GM12878 (cell line): ENCODE data around the gene HDGF. TPM values are rescaled to one million over a fixed set of nuclear protein-coding genes. Genes with fewer than 3 reads are reported as not detected.

ENCODE experiments used
- ATF2 ChIP-seq: IDR thresholded peaks from 2 replicates; pipeline ENCODE4 v1.6.1; 2012; ENCODE audit warnings: low read length, inconsistent platforms
- CREB1 ChIP-seq: IDR thresholded peaks from 2 replicates; pipeline ENCODE4 v1.6.1; 2012; ENCODE audit warnings: low read depth, mild to moderate bottlenecking, inconsistent platforms
- E2F8 ChIP-seq: fragments of 450-650 bp; IDR thresholded peaks from 2 replicates; pipeline ENCODE4 v1.6.1; 2018; ENCODE audit warnings: mild to moderate bottlenecking, low read depth, moderate library complexity; ENCODE audit not compliant: partially characterized antibody
- EED ChIP-seq: sonication (generic); IDR thresholded peaks from 2 replicates; pipeline ENCODE4 v1.6.1; 2016; ENCODE audit warnings: antibody characterized with exemption, low read depth
- IKZF2 ChIP-seq, 2 experiments: fragments of 450-650 bp; IDR thresholded peaks; 2 replicates each; pipeline ENCODE4 v1.6.1; 2017; ENCODE audit warnings: mild to moderate bottlenecking in 2 of 2, moderate library complexity in 2 of 2
- KAT2A ChIP-seq: conservative IDR thresholded peaks from 2 replicates; pipeline ENCODE4 v1.6.1; 2011; ENCODE audit warnings: low read depth, low read length; ENCODE audit not compliant: control insufficient read depth
- MYC ChIP-seq: IDR thresholded peaks from 2 replicates; pipeline ENCODE4 v1.6.1; 2011; ENCODE audit warnings: mild to moderate bottlenecking, low read length, moderate library complexity, inconsistent platforms; ENCODE audit not compliant: insufficient read depth, insufficient replicate concordance, insufficient read length, severe bottlenecking
- POLR2AphosphoS2 ChIP-seq: IDR thresholded peaks from 2 replicates; pipeline ENCODE4 v1.6.1; 2011; ENCODE audit warnings: low read depth, mild to moderate bottlenecking, low read length, improper control_type of control experiment, moderate library complexity
- PRDM15 ChIP-seq: fragments of 450-650 bp; formaldehyde crosslinking; IDR thresholded peaks from 2 replicates; pipeline ENCODE4 v1.4.0; 2020; ENCODE audit warnings: mild to moderate bottlenecking, moderate library complexity
- SIX5 ChIP-seq: IDR thresholded peaks from 2 replicates; pipeline ENCODE4 v1.6.1; 2011; ENCODE audit warnings: mild to moderate bottlenecking, low read depth, low read length, moderate library complexity; ENCODE audit not compliant: severe bottlenecking
- STAT3 ChIP-seq: IDR thresholded peaks from 2 replicates; pipeline ENCODE4 v1.6.1; 2011; ENCODE audit warnings: low read depth, low read length, improper control_type of control experiment
- ZSCAN29 ChIP-seq: fragments of 450-650 bp; IDR thresholded peaks from 2 replicates; pipeline ENCODE4 v1.6.1; 2017; ENCODE audit warnings: mild to moderate bottlenecking, moderate library complexity
- ZZZ3 ChIP-seq: IDR thresholded peaks from 2 replicates; pipeline ENCODE4 v1.6.1; 2011; ENCODE audit warnings: low read depth; ENCODE audit not compliant: control insufficient read depth, insufficient read length
- polyA plus RNA-seq, 11 experiments: library from polyadenylated mRNA; depleted of rRNA in 4 of 11; unstranded in 6 of 11; stranded (reverse) in 5 of 11; fragments of >200 nt; fragmentation: Nextera tagmentation in 4 of 11; fragmentation: Illumina TruSeq in 1 of 11; extraction: Ambion mirVana in 4 of 11; extraction: Trizol in 1 of 11; gene quantifications; 1 replicate in 1 of 11; 2 replicates in 10 of 11; pipeline versions ENCODE4 v1.2.1 to v1.2.3, GENCODE V29; 2011 to 2016; ENCODE audit warnings: inconsistent platforms in 2 of 11, missing spikeins in 2 of 11, low read depth in 1 of 11
- total RNA-seq, 4 experiments: library from RNA; depleted of rRNA in 3 of 4; stranded (reverse); fragments of >200 nt in 3 of 4; fragmentation: Illumina TruSeq in 1 of 4; extraction: Trizol in 1 of 4; gene quantifications; 2 replicates each; pipeline versions ENCODE4 v1.2.1 to v1.2.3, GENCODE V29; 2013 to 2021
- TF ChIP-seq, protein P1 (sequence below): fragments of 450-650 bp; formaldehyde crosslinking; IDR thresholded peaks from 2 replicates; pipeline ENCODE4 v1.5.0; 2022; ENCODE audit warnings: mild to moderate bottlenecking, missing genetic modification characterization
- TF ChIP-seq, protein P2 (sequence below), 3 experiments: IDR thresholded peaks in 2 of 3; conservative IDR thresholded peaks in 1 of 3; 2 replicates each; pipeline ENCODE4 v1.5.1; 2011; ENCODE audit warnings: low read depth in 3 of 3, low read length in 3 of 3, mild to moderate bottlenecking in 3 of 3, control low read depth in 2 of 3, moderate library complexity in 2 of 3, inconsistent platforms in 1 of 3, mixed read lengths in 1 of 3; ENCODE audit not compliant: control insufficient read depth in 2 of 3, insufficient read depth in 1 of 3; ENCODE audit errors: extremely low read depth in 1 of 3

HDGF gene
- total and polyA plus RNA-seq, 10 of the 15 experiments (the other 5 are each of a cell fraction or from before 2014, with no cell fraction given) = 28.3 to 372 (median 209) TPM

DNA sequence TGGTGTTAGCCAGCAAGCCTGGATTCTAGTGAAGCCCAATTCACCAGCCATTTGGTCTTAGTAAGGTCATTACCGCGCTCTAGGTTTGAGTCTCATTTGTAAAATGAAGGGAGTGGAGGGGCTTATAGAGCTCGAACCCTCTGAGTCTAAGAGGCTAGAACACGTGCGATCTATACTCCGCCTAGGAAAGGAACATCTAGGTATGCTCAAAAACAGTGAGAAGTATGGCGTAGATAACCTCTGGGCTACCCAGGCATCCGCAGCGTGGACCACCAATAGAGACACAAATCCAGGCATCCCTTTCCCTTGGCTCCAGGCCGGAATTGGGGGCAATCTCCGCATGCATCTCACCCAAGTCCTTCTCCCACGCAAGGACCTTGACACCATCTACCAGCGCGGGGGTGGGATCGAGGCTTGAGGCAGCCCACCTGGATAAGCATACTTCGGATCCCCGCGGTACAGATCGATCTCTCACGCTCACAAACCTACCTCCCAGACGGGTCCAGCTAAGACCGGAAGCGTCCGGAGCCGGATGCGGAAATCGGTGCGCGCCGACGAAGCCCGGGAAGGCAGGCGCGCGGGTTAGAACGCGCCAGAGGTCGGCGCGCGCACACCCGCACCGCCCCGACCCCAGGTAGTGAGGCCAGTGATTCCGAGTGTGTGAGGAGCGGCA is 23.4 kb downstream of the HDGF start, which contains the start of gene METTL25B (continued):
- TF ChIP-seq, protein P1, sequence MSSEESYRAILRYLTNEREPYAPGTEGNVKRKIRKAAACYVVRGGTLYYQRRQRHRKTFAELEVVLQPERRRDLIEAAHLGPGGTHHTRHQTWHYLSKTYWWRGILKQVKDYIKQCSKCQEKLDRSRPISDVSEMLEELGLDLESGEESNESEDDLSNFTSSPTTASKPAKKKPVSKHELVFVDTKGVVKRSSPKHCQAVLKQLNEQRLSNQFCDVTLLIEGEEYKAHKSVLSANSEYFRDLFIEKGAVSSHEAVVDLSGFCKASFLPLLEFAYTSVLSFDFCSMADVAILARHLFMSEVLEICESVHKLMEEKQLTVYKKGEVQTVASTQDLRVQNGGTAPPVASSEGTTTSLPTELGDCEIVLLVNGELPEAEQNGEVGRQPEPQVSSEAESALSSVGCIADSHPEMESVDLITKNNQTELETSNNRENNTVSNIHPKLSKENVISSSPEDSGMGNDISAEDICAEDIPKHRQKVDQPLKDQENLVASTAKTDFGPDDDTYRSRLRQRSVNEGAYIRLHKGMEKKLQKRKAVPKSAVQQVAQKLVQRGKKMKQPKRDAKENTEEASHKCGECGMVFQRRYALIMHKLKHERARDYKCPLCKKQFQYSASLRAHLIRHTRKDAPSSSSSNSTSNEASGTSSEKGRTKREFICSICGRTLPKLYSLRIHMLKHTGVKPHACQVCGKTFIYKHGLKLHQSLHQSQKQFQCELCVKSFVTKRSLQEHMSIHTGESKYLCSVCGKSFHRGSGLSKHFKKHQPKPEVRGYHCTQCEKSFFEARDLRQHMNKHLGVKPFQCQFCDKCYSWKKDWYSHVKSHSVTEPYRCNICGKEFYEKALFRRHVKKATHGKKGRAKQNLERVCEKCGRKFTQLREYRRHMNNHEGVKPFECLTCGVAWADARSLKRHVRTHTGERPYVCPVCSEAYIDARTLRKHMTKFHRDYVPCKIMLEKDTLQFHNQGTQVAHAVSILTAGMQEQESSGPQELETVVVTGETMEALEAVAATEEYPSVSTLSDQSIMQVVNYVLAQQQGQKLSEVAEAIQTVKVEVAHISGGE (CRISPR knock-in tag) = peak; percentile 41; the same call in 1 of the 2 replicates
- TF ChIP-seq POLR2AphosphoS2 (no peak), KAT2A (no peak), ATF2 (no peak), PRDM15 (no peak), MYC (peak; percentile 45), ZSCAN29 (no peak), IKZF2 (IDR thresholded peaks at IDR 0.05) (no peak; a peak in 1 of 4 replicates), STAT3 (no peak), SIX5 (peak; percentile 43), E2F8 (peak; percentile 41), CREB1 (no peak), ZZZ3 (no peak), EED (no peak)
- TF ChIP-seq, protein P2, sequence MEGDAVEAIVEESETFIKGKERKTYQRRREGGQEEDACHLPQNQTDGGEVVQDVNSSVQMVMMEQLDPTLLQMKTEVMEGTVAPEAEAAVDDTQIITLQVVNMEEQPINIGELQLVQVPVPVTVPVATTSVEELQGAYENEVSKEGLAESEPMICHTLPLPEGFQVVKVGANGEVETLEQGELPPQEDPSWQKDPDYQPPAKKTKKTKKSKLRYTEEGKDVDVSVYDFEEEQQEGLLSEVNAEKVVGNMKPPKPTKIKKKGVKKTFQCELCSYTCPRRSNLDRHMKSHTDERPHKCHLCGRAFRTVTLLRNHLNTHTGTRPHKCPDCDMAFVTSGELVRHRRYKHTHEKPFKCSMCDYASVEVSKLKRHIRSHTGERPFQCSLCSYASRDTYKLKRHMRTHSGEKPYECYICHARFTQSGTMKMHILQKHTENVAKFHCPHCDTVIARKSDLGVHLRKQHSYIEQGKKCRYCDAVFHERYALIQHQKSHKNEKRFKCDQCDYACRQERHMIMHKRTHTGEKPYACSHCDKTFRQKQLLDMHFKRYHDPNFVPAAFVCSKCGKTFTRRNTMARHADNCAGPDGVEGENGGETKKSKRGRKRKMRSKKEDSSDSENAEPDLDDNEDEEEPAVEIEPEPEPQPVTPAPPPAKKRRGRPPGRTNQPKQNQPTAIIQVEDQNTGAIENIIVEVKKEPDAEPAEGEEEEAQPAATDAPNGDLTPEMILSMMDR (IDR thresholded peaks at IDR 0.05 in 2 of 3, conservative IDR thresholded peaks at IDR 0.05 in 1 of 3; ENCODE audit: control insufficient read depth in 2 of 3, extremely low read depth in 1 of 3, insufficient read depth in 1 of 3, low read depth in 3 of 3, low read length in 3 of 3) = no peak
